SIG-M5 treated with dmso at 0.1 percent for 504 hours (cell line): ENCODE data around the gene IER5.
A peak's percentile ranks its signal among the peaks of the same experiment; 100 is the strongest.
"Not testable (repeated sequence)": the region's sequence is repeated elsewhere in the genome, so short reads cannot be mapped to it uniquely, and the experiment has no call there.

ENCODE experiments used
- DNase-seq: peaks from one replicate; lab custom pipeline; 2025; ENCODE audit not compliant: unreplicated experiment; lab: John Stamatoyannopoulos, UW

Gene IER5

GRCh38 chr1:181114574-181115367 lies 26.3 kb downstream of the IER5 start:
- DNase-seq, result no peak

- no peak for DNase-seq
Measured at GRCh38 chr1:181115368-181115684, 26.8 kb downstream of the IER5 start.

- DNase-seq, result not testable (repeated sequence)
Measured at GRCh38 chr1:181115971-181116370, 27.5 kb downstream of the IER5 start.

- DNase-seq, result no peak
Measured at GRCh38 chr1:181116819-181117390, 28.4 kb downstream of the IER5 start.

- peak; percentile 92 for DNase-seq
Measured at GRCh38 chr1:181117648-181118449, 29.3 kb downstream of the IER5 start.

- peak; percentile 88 for DNase-seq
Measured at GRCh38 chr1:181119093-181119989, 30.8 kb downstream of the IER5 start.

- no peak for DNase-seq
Measured at GRCh38 chr1:181120924-181121323, 32.4 kb downstream of the IER5 start.

GRCh38 chr1:181121498-181121897 lies 33.0 kb downstream of the IER5 start:
- no peak for DNase-seq

GRCh38 chr1:181122222-181122621 lies 33.7 kb downstream of the IER5 start:
- DNase-seq, result no peak

GRCh38 chr1:181123173-181123572 lies 34.7 kb downstream of the IER5 start:
- no peak for DNase-seq

GRCh38 chr1:181124291-181124751 lies 35.8 kb downstream of the IER5 start:
- peak; percentile 63 for DNase-seq

GRCh38 chr1:181126289-181126688 lies 37.8 kb downstream of the IER5 start:
- DNase-seq, result no peak

- peak; percentile 74 for DNase-seq
Measured at GRCh38 chr1:181126871-181127587, 38.5 kb downstream of the IER5 start.

GRCh38 chr1:181127898-181128453 lies 39.5 kb downstream of the IER5 start:
- DNase-seq, result no peak

- peak; percentile 90 for DNase-seq
Measured at GRCh38 chr1:181128592-181129497, 40.3 kb downstream of the IER5 start.

- DNase-seq, result no peak
Measured at GRCh38 chr1:181129771-181130606, 41.5 kb downstream of the IER5 start.

- DNase-seq, result peak; percentile 90
Measured at GRCh38 chr1:181131255-181131941, 42.9 kb downstream of the IER5 start.
